HG02870 (cell line): ENCODE measurements around the gene RCBTB2.

Source experiments
- ATAC-seq: cut with Tn5 transposase; IDR thresholded peaks from one replicate; pipeline ENCODE4 v1.9.1; 2021; ENCODE audit warnings: mild to moderate bottlenecking, moderate library complexity; ENCODE audit not compliant: unreplicated experiment

Gene RCBTB2

GRCh38 chr13:48564056-48564455 lies 31.2 kb upstream of the RCBTB2 start:
- no peak for ATAC-seq

DNA sequence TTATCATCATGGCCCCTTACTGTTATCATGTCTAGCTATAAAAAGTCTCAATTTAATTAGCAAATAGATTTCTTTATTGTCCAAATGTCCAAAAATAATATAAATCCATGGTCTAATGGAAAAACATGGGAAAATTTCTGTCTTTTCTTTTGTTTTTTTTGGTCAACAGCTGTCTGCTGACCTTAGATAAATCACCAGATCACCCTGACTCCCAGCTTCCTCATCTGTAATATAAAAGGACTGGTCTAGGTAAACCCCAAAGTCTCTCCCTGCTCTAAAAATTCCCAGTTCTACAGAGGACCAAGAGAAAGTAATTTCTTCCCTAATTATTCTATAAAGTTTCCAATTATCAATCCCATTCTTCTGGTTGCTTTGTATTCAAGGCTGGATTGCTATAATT lies 30.7 kb upstream of the RCBTB2 start:
- no peak for ATAC-seq

- peak; percentile 97 for ATAC-seq
These were observed 29.6 kb upstream of the RCBTB2 start for GRCh38 chr13:48562296-48563066.

DNA sequence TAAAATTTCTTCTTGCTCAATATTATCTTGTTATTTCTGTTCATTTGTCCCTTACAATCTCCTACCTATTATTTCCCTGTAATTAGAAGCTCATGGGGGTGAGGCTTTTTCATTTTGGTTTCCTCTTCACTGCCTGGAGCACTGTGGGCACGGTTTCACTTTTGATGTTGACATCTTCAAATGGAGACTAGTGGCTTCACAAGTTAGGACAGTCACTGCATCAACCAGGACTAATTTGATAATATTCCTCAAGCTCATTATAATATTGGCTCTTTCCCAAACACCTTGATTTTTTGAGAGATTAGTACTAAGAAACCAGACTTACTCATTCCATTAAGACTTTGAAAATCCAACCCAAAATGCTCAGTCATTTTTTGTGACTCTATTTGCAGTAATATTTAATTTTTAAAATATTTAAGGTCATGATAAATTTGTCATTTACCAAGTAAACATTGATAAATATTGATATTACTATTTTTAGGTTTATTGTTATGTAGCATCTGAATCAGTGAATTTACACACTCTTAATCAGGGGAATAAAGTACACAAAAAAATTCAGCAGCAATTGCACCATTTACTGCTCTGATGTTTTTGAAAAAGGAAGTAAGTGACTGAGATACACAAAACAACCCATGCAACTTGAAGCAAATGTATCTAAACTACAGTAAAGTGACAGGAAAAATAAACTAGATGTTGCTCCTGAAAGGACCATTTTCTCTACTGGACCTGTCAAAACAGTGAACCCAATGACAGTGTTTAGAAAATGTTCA lies 28.8 kb upstream of the RCBTB2 start:
- ATAC-seq = no peak

DNA sequence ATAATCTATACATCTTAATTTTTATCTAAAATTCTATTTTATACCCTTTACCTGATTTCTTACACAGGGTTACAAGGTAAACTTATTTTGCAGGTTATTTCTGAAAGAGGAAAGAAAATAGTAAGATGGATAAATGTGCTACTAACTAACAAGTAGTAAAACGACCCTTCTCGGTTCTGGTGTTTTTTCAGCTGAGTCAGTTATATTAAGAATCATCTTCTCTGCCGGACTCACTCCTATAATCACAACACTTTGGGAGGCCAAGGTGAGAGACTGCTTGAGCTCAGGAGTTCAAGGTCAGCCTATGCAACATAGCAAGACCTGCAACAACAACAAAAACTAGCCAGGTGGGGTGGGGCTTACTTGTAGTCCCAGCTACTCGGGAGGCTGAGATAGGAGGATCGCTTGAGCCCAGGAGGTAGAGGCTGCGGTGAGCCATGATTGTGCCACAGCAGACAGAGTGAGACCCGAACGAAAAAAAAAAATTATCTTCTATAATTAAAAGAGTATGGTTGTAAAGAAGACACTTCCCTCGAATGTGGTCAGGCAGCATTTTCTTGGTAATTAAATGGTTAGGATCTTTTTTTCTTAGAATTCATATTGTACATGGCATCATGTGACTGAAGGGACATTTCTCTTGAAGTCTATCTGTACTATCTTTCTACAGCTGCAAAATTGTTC lies 27.9 kb upstream of the RCBTB2 start:
- no peak for ATAC-seq

GRCh38 chr13:48559638-48560320 lies 26.9 kb upstream of the RCBTB2 start:
- no peak for ATAC-seq

DNA sequence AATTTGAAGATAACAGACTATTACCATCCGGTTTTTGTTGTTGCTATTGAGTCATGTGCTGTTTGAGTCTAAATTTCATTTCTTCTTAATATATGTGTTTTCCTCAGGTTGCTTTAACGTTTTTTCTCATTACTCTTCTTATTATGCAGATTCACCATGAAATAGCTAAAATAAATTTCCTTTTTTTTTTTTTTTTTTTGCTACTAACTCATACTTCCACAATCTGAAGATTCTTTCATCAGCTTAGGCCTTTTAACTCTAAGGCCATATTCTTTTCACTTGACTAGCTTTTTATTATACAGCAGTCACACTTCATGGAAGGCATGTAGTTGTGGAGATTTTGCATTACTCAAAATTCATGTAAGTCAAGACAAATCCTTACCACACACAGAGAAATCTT lies 23.9 kb upstream of the RCBTB2 start:
- ATAC-seq = no peak

- no peak for ATAC-seq
These were observed 22.6 kb upstream of the RCBTB2 start for GRCh38 chr13:48555441-48555840.

- no peak for ATAC-seq
These were observed 18.4 kb upstream of the RCBTB2 start for GRCh38 chr13:48551329-48551728.

- ATAC-seq = no peak
These were observed 16.8 kb upstream of the RCBTB2 start for GRCh38 chr13:48549658-48550057.

GRCh38 chr13:48547663-48548092 lies 14.8 kb upstream of the RCBTB2 start:
- no peak for ATAC-seq

- ATAC-seq = no peak
These were observed 12.7 kb upstream of the RCBTB2 start for GRCh38 chr13:48545608-48546007.

DNA sequence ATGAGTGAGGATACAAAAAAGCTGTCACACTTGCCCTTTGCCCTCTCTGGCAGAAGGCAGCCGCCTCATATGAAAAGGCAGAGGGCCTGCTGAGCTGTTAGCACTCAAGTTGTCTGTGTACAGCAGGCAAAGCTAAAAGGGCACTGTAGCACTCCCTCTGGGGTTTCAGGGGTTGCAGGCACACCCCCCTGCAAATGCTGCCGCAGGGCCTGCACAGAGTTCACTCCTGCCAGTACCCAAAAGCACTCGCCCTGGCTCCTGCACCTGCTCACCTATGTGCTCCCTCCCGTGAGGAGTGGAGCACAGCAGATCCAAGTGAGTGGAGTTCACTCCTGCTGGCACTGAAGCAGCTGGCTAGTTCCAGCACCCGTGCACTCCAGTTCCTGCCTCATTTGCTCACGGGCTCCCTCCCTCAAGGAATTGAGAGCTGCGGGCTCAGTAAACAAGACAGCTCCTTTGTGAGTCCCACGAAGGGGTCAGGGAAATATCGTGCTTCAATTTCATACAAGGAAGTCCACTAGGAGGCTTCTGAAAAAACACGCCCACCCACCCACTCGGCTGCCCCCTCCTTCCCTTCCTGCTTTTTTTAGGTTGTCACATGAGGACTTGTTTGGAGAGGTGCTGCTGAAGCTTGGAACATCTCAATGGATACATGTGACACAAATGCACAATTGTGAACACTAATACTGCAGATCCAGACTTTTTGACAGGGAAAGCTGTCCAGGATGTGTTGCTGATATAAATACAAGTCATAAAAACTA lies 9.9 kb upstream of the RCBTB2 start:
- ATAC-seq = no peak

- no peak for ATAC-seq
These were observed 9.3 kb upstream of the RCBTB2 start for GRCh38 chr13:48542138-48542537.

DNA sequence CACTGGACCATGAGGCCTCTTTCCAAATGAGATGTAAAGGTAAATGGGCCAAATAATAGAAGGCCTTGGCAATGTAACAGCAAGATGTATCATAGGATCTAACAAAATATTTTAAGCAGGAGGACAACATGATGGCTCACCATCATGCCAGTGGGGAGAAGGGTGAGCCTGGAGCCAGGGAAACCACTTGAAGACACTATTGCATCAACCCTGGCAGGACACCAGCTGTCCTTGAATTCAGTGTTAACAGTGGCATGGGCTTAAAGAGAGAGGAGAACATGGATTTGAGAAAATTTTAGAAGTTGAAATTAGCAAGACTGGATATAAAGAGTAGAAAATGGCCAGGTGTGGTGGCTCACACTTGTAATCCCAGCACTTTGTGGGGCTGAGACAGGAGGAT lies 6.7 kb upstream of the RCBTB2 start:
- no peak for ATAC-seq

- ATAC-seq = no peak
These were observed 3.9 kb upstream of the RCBTB2 start for GRCh38 chr13:48536621-48537250.

- ATAC-seq = no peak
These were observed 2.9 kb upstream of the RCBTB2 start for GRCh38 chr13:48535766-48536165.

DNA sequence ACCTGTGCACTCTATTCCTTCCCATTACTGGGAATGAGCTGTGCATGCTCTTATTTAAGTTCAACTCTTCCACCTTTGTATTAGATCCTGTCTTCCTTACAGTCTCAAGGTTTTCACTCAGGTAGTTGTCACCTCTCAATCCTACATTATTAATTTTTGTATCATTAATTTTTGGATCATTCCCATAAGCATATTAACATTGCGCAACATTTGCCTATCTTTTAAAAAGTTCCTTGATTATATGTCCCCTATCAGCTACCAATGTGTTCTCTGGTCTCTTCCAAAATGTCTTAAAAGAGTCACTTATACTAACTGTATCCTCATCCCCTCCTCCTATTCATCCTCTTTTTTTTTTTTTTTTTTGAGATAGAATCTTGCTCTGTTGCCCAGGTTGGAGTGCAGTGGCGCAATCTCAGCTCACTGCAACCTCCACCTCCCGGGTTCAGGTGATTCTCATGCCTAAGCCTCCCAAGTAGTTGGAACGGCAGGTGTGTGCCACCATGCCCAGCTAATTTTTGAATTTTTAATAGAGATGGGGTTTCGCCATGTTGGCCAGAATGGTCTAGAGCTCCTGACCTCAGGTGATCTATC lies 2.1 kb upstream of the RCBTB2 start:
- no peak for ATAC-seq

DNA sequence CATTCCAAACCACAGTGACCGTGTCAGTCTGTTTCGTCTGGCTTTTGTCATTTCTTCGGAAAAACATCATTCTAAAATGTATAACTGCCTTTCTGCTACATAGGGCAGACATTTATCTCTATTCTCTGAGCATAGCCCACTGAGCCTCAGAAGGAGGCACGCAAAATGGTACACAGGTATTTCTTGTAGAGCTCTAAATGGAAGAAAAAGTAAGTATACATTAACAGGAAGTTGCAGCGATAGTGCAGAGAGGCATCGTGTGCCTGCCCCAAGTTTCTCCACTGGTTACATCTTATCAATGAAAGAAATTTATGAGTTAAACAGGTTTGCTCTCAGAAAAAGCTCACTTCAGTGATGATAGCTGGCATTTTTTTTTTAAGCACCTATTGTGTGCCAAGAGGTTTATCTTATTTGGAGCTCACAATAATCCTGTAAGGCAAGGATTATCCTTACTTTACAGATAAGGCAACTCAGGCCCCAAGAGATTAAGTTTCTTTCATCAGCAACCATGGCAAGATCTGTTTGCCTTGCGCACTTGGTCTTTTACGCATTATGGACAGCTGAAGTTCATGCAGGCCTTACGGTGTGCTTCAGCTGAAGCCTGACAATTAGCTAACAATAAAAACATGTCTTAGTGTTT lies 1.2 kb upstream of the RCBTB2 start:
- ATAC-seq = no peak
